Mucosa of descending colon (tissue), 3 donors: ENCODE measurements around the gene GRM6. TPM values are rescaled to one million over a fixed set of nuclear protein-coding genes. Genes with fewer than 3 reads are reported as not detected.

Experiments
- ATAC-seq: fragments of 200-7000 bp; cut with Tn5 transposase; one replicate; pipeline ENCODE4 v1.9.1; 2020; ENCODE audit warnings: mild to moderate bottlenecking, moderate library complexity
- DNase-seq, 3 donors: peaks; one replicate each; pipeline ENCODE4 v3.0.0-alpha.2; 2020
- H3K36me3 ChIP-seq: fragments of 200-600 bp; one replicate; pipeline ENCODE4 v1.8.0; 2021; ENCODE audit warnings: low read depth, mild to moderate bottlenecking
- H3K4me1 ChIP-seq: fragments of 200-600 bp; one replicate; pipeline ENCODE4 v1.8.0; 2021; ENCODE audit warnings: low read depth, mild to moderate bottlenecking
- H3K4me3 ChIP-seq: fragments of 200-600 bp; one replicate; pipeline ENCODE4 v1.8.0; 2021; ENCODE audit warnings: mild to moderate bottlenecking
- H3K9me3 ChIP-seq: fragments of 200-600 bp; one replicate; pipeline ENCODE4 v1.8.0; 2021; ENCODE audit warnings: mild to moderate bottlenecking
- CTCF ChIP-seq: fragments of 200-600 bp; IDR thresholded peaks from one replicate; pipeline ENCODE4 v1.8.0; 2022; ENCODE audit warnings: antibody characterized with exemption, mild to moderate bottlenecking
- intact Hi-C, 2 donors: fragments of 100-400 bp; cut with DNase I in 1 of 2; cut with micrococcal nuclease in 1 of 2; formaldehyde crosslinking; loops; one replicate each; pipeline versions ENCODE4 v1.11.0 to v1.11.1; 2022; cut with DNase I, micrococcal nuclease
- total RNA-seq, 3 donors: library from RNA; stranded (reverse); fragmentation: NEBNext Ultra II Directional in 2 of 3; extraction: Animal tissue kit (Norgen Biotek cat#: 25700) in 2 of 3; gene quantifications; one replicate each; pipeline versions ENCODE4 v1.2.1 to v1.2.4, GENCODE V29; 2021 to 2023
- donor health status: DM: no; HTN: no; CAD: no; lungs with moderate emphysema.
- donor health status: DM: no; HTN: no; CAD: no.
- donor health status: DM: no; HTN: yes; CAD: no.

GRM6 gene
- total RNA-seq, 3 donors from 2014 or later = not detected

GRCh38 chr5:178988436-178989220 lies 6.5 kb downstream of the GRM6 start:
- TF ChIP-seq CTCF = no peak
- intact Hi-C loops = no loop called here
- H3K36me3 ChIP-seq = no peaks in the 10 kb centered on the region
- ATAC-seq = no peak
- H3K9me3 ChIP-seq = peaks cover 70% of the 10 kb centered on the region
- no peak overlapping the region for H3K4me3 ChIP-seq
- no peak for DNase-seq
- H3K4me1 ChIP-seq = no peaks in the 10 kb centered on the region

GRCh38 chr5:178986326-178986960 lies 8.7 kb downstream of the GRM6 start:
- no peak overlapping the region for H3K4me3 ChIP-seq
- no peak for TF ChIP-seq CTCF
- intact Hi-C loops = no loop called here
- ATAC-seq = no peak
- H3K36me3 ChIP-seq = no peaks in the 10 kb centered on the region
- peaks cover 86% of the 10 kb centered on the region for H3K9me3 ChIP-seq
- DNase-seq = no peak
- H3K4me1 ChIP-seq = no peaks in the 10 kb centered on the region

DNA sequence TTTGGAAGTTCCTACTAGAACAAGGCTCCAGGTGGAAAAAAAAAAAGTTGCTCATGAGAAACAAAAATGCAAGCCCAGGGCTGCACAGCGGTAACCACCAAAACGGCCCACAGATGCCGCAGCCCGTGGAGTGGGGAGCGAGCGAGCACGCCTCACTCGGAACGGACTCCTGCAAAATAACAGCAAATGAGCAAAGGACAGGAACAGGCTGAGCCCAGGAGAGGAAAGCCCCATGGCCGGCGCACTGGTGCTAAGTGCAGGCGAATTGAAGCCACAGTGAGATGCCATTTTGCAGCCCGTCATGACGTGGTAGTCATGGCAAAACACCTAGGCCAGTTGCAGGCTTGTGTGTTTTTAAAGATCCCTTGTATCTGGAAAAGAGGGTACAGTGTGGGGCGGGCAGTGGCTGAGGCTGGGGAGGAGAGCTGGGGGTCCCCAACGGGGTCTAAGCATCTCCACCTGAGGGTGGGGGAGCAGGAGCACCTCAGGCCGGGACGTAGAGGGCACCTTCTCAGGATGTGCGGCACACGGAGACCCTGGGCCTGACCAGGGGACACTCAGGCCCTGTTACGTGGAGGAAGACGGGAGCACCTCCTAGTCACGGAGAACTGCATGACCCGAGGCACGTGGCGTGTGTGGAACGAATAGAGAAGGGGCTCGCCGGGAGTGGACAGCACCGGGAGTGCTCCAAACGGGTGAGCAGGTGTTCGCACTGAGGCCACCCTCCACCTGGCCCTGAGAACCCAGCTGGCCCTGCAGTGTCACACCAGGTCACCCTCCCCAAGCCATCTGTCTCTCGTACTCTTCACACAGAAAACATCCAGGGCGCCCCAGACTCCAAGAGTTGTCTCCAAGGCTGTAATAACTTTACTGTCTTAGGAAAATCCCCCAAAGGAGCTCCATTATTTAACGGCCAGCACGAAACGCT lies 10.7 kb downstream of the GRM6 start:
- H3K4me3 ChIP-seq = no peak overlapping the region
- no peaks in the 10 kb centered on the region for H3K4me1 ChIP-seq
- DNase-seq = no peak
- no peak for TF ChIP-seq CTCF
- H3K9me3 ChIP-seq = peaks cover 87% of the 10 kb centered on the region
- no peak for ATAC-seq
- intact Hi-C loops = no loop called here
- H3K36me3 ChIP-seq = no peaks in the 10 kb centered on the region

DNA sequence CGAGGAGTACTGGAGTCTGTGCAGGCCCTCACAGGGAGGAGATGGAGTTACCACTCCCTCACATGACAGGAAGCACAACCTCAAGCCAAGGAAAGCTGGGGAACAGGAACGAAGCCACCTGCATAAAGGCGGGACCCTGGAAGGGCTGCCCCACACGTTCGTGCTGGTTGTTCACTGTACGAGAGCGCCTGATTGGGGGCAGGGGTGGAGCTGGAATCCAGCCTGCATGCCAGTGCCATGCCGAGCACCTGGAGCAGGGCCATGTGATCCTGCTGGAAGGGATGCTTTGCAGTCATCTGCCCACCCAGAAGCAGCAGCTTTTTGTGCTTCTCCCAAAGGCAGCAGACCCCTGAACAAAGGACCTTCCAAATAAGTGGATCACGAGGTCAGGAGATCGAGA lies 11.4 kb downstream of the GRM6 start:
- Histone ChIP-seq H3K9me3 (peaks cover 89% of the 10 kb centered on the region), H3K4me1 (no peaks in the 10 kb centered on the region), H3K36me3 (no peaks in the 10 kb centered on the region), H3K4me3 (no peak overlapping the region)
- intact Hi-C loops = no loop called here
- no peak for TF ChIP-seq CTCF
- no peak for DNase-seq
- ATAC-seq = no peak

DNA sequence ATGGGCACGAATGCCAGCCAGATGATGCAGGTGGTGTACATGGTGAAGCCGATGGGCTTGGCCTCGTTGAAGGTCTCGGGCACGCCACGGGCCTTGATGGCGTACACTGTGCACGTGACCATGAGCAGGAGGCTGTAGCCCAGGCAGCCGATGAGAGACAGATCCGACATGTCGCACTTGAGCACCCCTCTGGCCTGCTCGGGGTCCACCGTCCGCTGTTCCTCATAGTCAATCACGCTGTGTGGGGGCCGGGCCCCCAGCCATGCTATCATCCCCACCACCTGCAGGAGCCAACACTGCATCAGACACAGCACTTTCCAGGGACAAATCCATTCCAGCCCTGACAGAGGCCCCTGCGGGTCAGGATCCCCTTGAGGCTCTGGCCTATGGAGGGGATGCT lies 12.2 kb downstream of the GRM6 start:
- DNase-seq = no peak
- intact Hi-C loops = no loop called here
- no peak overlapping the region for H3K4me3 ChIP-seq
- ATAC-seq = no peak
- H3K36me3 ChIP-seq = no peaks in the 10 kb centered on the region
- H3K4me1 ChIP-seq = no peaks in the 10 kb centered on the region
- TF ChIP-seq CTCF = no peak
- H3K9me3 ChIP-seq = peaks cover 90% of the 10 kb centered on the region
